Measurements from ENCODE around the gene FOXK2. TPM values are rescaled to one million over a fixed set of nuclear protein-coding genes. Genes with fewer than 3 reads are reported as not detected.
A peak's percentile ranks its signal among the peaks of the same experiment; 100 is the strongest.
"Not testable (repeated sequence)": the region's sequence is repeated elsewhere in the genome, so short reads cannot be mapped to it uniquely, and the experiment has no call there.

Gene FOXK2
- total RNA-seq, 1 experiment from 2014 or later = 118 TPM

DNA sequence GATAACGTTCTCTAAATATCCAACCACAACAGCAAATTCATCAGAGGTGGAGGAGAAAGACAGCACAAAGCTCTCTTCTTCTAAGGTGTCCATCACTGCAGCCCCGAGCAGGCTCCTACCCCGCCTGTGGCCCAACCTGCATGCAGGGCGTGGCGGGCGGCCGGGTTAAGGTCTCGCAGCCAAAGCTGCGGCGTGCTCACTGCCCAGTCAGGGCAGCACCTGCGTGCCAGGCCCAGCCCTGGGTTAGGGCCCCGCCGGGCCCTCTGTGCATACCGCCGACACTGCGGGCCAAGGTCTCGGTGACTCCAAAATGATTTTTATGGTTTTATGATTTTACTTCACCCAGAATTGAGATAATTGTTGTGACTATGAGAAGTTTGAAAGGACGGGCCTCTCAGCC, 57.8 kb downstream of the FOXK2 start:
- intact Hi-C loops (cut with micrococcal nuclease; ENCODE audit: unreplicated experiment) = no loop called here
- peaks cover 6% of the 10 kb centered on the region for H3K4me1 Mint-ChIP-seq (ENCODE audit: low read depth, unreplicated experiment)
- H3K36me3 Mint-ChIP-seq (ENCODE audit: insufficient read depth, unreplicated experiment) = peaks cover 87% of the 10 kb centered on the region
- BruUV-seq (replicated peaks) = TSS peak; percentile 20
- TF ChIP-seq, protein P1, sequence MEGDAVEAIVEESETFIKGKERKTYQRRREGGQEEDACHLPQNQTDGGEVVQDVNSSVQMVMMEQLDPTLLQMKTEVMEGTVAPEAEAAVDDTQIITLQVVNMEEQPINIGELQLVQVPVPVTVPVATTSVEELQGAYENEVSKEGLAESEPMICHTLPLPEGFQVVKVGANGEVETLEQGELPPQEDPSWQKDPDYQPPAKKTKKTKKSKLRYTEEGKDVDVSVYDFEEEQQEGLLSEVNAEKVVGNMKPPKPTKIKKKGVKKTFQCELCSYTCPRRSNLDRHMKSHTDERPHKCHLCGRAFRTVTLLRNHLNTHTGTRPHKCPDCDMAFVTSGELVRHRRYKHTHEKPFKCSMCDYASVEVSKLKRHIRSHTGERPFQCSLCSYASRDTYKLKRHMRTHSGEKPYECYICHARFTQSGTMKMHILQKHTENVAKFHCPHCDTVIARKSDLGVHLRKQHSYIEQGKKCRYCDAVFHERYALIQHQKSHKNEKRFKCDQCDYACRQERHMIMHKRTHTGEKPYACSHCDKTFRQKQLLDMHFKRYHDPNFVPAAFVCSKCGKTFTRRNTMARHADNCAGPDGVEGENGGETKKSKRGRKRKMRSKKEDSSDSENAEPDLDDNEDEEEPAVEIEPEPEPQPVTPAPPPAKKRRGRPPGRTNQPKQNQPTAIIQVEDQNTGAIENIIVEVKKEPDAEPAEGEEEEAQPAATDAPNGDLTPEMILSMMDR (IDR thresholded peaks at IDR 0.05; ENCODE audit: insufficient read depth in 1 of 2, low read depth in 1 of 2, low read length in 1 of 2, severe bottlenecking in 1 of 2, unreplicated experiment in 1 of 2) = no peak
- Histone ChIP-seq H3K4me1 (no peaks in the 10 kb centered on the region), H3K9me3 (no peaks in the 10 kb centered on the region), H3K4me3 (ENCODE audit: low read depth, low read length) (no peak overlapping the region), H3K27me3 (replicated peaks; ENCODE audit: control insufficient read depth, insufficient read depth, low read length) (no peaks in the 10 kb centered on the region), H3K36me3 (ENCODE audit: control insufficient read depth, insufficient read depth, low read length) (peaks cover 7% of the 10 kb centered on the region)
- H3K9me3 Mint-ChIP-seq (ENCODE audit: unreplicated experiment) = no peaks in the 10 kb centered on the region
- DNase-seq = no peak
- no peak overlapping the region for H3K27ac Mint-ChIP-seq (ENCODE audit: unreplicated experiment)
- H3K4me3 Mint-ChIP-seq (ENCODE audit: unreplicated experiment) = no peak overlapping the region
- H3K27me3 Mint-ChIP-seq (ENCODE audit: insufficient read depth, unreplicated experiment) = no peaks in the 10 kb centered on the region
- POLR2A ChIA-PET = no interaction called here
- CTCF ChIA-PET = no interaction called here

DNA sequence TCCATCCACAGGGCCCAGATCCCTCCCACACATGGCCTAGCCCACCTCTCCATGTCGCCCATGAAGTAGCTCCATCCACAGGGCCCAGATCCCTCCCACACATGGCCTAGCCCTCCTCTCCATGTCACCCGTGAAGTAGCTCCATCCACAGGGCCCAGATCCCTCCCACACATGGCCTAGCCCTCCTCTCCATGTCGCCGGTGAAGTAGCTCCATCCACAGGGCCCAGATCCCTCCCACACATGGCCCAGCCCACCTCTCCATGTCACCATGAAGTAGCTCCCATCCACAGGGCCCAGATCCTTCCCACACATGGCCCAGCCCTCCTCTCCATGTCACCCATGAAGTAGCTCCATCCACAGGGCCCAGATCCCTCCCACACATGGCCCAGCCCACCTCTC, 60.4 kb downstream of the FOXK2 start:
- H3K4me1 ChIP-seq; H3K4me3 ChIP-seq (ENCODE audit: low read depth, low read length); H3K27me3 ChIP-seq (replicated peaks; ENCODE audit: control insufficient read depth, insufficient read depth, low read length); H3K9me3 Mint-ChIP-seq (ENCODE audit: unreplicated experiment); H3K4me1 Mint-ChIP-seq (ENCODE audit: low read depth, unreplicated experiment); H3K4me3 Mint-ChIP-seq (ENCODE audit: unreplicated experiment); DNase-seq; BruUV-seq (replicated peaks); H3K36me3 ChIP-seq (ENCODE audit: control insufficient read depth, insufficient read depth, low read length); intact Hi-C loops (cut with micrococcal nuclease; ENCODE audit: unreplicated experiment); H3K27ac Mint-ChIP-seq (ENCODE audit: unreplicated experiment); H3K9me3 ChIP-seq; H3K27me3 Mint-ChIP-seq (ENCODE audit: insufficient read depth, unreplicated experiment); POLR2A ChIA-PET: not testable (repeated sequence)
- peaks cover 87% of the 10 kb centered on the region for H3K36me3 Mint-ChIP-seq (ENCODE audit: insufficient read depth, unreplicated experiment)
- CTCF ChIA-PET = interaction anchor here (1.2 kb wide), 1 partner anchor 22 kb away, joined by 3 read pairs; no protein-coding TSS in a partner anchor

DNA sequence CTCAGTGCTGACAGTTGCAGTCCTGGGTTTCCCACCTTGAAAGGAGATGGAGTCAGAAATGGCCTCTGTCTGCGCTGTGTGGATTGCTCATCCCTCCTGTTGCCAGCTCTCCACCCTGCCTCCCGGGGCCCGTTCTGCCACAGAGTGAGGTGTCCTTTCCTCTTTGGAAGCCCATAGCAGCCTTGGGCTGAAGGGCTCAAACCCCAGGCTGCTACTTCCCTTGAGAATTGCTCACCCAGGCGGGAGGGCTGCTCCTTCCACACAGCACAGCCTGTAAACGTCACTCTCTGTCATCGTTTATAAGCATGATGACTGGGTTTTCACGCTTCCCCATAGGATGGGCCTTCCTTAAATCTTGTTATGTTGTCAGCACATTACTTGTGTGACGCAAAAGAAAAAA, 62.7 kb downstream of the FOXK2 start:
- H3K27me3 Mint-ChIP-seq (ENCODE audit: insufficient read depth, unreplicated experiment) = no peaks in the 10 kb centered on the region
- Histone ChIP-seq H3K36me3 (ENCODE audit: control insufficient read depth, insufficient read depth, low read length) (peaks cover 13% of the 10 kb centered on the region), H3K4me3 (ENCODE audit: low read depth, low read length) (no peak overlapping the region), H3K4me1 (no peaks in the 10 kb centered on the region), H3K9me3 (no peaks in the 10 kb centered on the region), H3K27me3 (replicated peaks; ENCODE audit: control insufficient read depth, insufficient read depth, low read length) (no peaks in the 10 kb centered on the region)
- H3K4me3 Mint-ChIP-seq (ENCODE audit: unreplicated experiment) = no peak overlapping the region
- H3K27ac Mint-ChIP-seq (ENCODE audit: unreplicated experiment) = peak overlapping the region; percentile 64
- no peaks in the 10 kb centered on the region for H3K9me3 Mint-ChIP-seq (ENCODE audit: unreplicated experiment)
- ChIA-PET POLR2A (no interaction called here), CTCF (no interaction called here)
- H3K4me1 Mint-ChIP-seq (ENCODE audit: low read depth, unreplicated experiment) = no peaks in the 10 kb centered on the region
- DNase-seq = no peak
- peaks cover 85% of the 10 kb centered on the region for H3K36me3 Mint-ChIP-seq (ENCODE audit: insufficient read depth, unreplicated experiment)
- no TSS peak for BruUV-seq (replicated peaks)
- TF ChIP-seq, protein P1 (IDR thresholded peaks at IDR 0.05; ENCODE audit: insufficient read depth in 1 of 2, low read depth in 1 of 2, low read length in 1 of 2, severe bottlenecking in 1 of 2, unreplicated experiment in 1 of 2) = no peak
- intact Hi-C loops (cut with micrococcal nuclease; ENCODE audit: unreplicated experiment) = no loop called here

DNA sequence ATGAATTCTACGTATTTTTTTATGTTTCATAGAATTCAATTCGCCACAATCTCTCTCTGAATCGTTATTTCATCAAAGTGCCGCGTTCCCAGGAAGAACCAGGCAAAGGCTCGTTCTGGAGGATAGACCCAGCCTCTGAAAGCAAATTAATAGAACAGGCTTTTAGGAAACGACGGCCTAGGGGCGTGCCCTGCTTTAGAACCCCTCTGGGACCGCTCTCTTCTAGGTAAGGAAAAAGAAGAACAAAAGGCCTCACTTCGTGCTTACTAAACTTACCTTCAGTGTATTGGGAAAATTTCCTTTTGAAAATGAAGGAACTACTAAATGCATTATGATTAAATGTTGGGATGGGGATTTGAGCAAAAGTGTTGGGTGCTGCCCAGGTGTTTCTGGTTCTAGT, 63.2 kb downstream of the FOXK2 start:
- Histone ChIP-seq H3K9me3 (no peaks in the 10 kb centered on the region), H3K4me3 (ENCODE audit: low read depth, low read length) (no peak overlapping the region), H3K36me3 (ENCODE audit: control insufficient read depth, insufficient read depth, low read length) (peaks cover 13% of the 10 kb centered on the region), H3K4me1 (no peaks in the 10 kb centered on the region), H3K27me3 (replicated peaks; ENCODE audit: control insufficient read depth, insufficient read depth, low read length) (no peaks in the 10 kb centered on the region)
- intact Hi-C loops (cut with micrococcal nuclease; ENCODE audit: unreplicated experiment) = no loop called here
- H3K9me3 Mint-ChIP-seq (ENCODE audit: unreplicated experiment) = no peaks in the 10 kb centered on the region
- no TSS peak for BruUV-seq (replicated peaks)
- H3K4me1 Mint-ChIP-seq (ENCODE audit: low read depth, unreplicated experiment) = no peaks in the 10 kb centered on the region
- POLR2A ChIA-PET = no interaction called here
- no peak for DNase-seq
- TF ChIP-seq, protein P1 (IDR thresholded peaks at IDR 0.05; ENCODE audit: insufficient read depth in 1 of 2, low read depth in 1 of 2, low read length in 1 of 2, severe bottlenecking in 1 of 2, unreplicated experiment in 1 of 2) = no peak
- peaks cover 85% of the 10 kb centered on the region for H3K36me3 Mint-ChIP-seq (ENCODE audit: insufficient read depth, unreplicated experiment)
- H3K27ac Mint-ChIP-seq (ENCODE audit: unreplicated experiment) = peak overlapping the region; percentile 64
- H3K4me3 Mint-ChIP-seq (ENCODE audit: unreplicated experiment) = no peak overlapping the region
- CTCF ChIA-PET = no interaction called here
- H3K27me3 Mint-ChIP-seq (ENCODE audit: insufficient read depth, unreplicated experiment) = no peaks in the 10 kb centered on the region
